ENCODE results near the gene AGMO. TPM values are rescaled to one million over a fixed set of nuclear protein-coding genes. Genes with fewer than 3 reads are reported as not detected.

The AGMO gene
- total and polyA plus RNA-seq, 2 of the 8 experiments (the other 6 are each of a cell fraction or from before 2014, with no cell fraction given): 0.22 to 0.45 TPM

GRCh38 chr7:15524077-15524476, 37.7 kb downstream of the AGMO start:
- CTCF ChIA-PET (ENCODE audit: partially characterized antibody): interaction anchor here (1.6 kb wide), 1 partner anchor 12 kb away, joined by 3 read pairs; no protein-coding TSS in a partner anchor
- 88% methylated on average over 1 of the region's 1 CpG; no CpG with 5 or more reads in 1 of the 2 experiments for WGBS, 2 experiments (ENCODE audit: extremely low coverage in 1 of 2, insufficient coverage in 1 of 2, insufficient read length in 1 of 2, insufficient replicate concordance in 2 of 2, low coverage in 1 of 2, low lambda C conversion rate in 2 of 2, missing lambda C conversion rate in 1 of 2)
- H3K79me1 ChIP-seq (ENCODE audit: low read depth, low read length): no peaks in the 10 kb centered on the region

More at GRCh38 chr7:15524077-15524476, 37.7 kb downstream of the AGMO start:
- Histone ChIP-seq H3K36me3 (ENCODE audit: control insufficient read depth in 2 of 4, insufficient read depth in 4 of 4, low read length in 3 of 4) (no peaks in the 10 kb centered on the region), H4K20me1 (replicated peaks in 1 of 2; ENCODE audit: control insufficient read depth in 1 of 2, insufficient read depth in 2 of 2, low read length in 2 of 2) (no peaks in the 10 kb centered on the region), H3K23me2 (ENCODE audit: low read depth, low read length) (no peaks in the 10 kb centered on the region), H4K8ac (ENCODE audit: extremely low read depth, insufficient read depth, low read length) (no peak overlapping the region), H3K27ac (ENCODE audit: low read depth, low read length) (no peak overlapping the region), H4K5ac (ENCODE audit: insufficient read length, low read depth, low read length) (no peak overlapping the region), H3K27me3 (replicated peaks in 1 of 4; ENCODE audit: control insufficient read depth in 3 of 4, extremely low read depth in 1 of 4, insufficient read depth in 3 of 4, low read length in 3 of 4) (no peaks in the 10 kb centered on the region), H2BK5ac (ENCODE audit: low read depth, low read length) (no peak overlapping the region), H2AK5ac (ENCODE audit: low read depth, low read length) (no peak overlapping the region), H3K79me2 (ENCODE audit: control insufficient read depth in 1 of 2, insufficient read depth in 2 of 2, low read length in 2 of 2) (no peaks in the 10 kb centered on the region), H2BK120ac (replicated peaks; ENCODE audit: low read depth, low read length) (no peak overlapping the region), H3K9ac (replicated peaks in 1 of 4; ENCODE audit: extremely low read depth in 1 of 4, low read depth in 3 of 4, low read length in 3 of 4) (no peak overlapping the region), H3K4me2 (ENCODE audit: insufficient read depth in 1 of 2, low read depth in 2 of 2, low read length in 2 of 2) (no peak overlapping the region), H2BK12ac (ENCODE audit: low read depth, low read length) (no peak overlapping the region), H2BK20ac (ENCODE audit: low read length) (no peak overlapping the region), H3K18ac (ENCODE audit: extremely low read depth, low read length) (no peak overlapping the region), H3K56ac (replicated peaks; ENCODE audit: insufficient read length, low read depth, low read length) (no peak overlapping the region), H2BK15ac (ENCODE audit: low read length) (no peak overlapping the region), H3K23ac (ENCODE audit: insufficient read length) (no peak overlapping the region), H3K14ac (ENCODE audit: insufficient read length) (no peak overlapping the region), H3K4ac (replicated peaks; ENCODE audit: insufficient read length, low read depth, low read length) (no peak overlapping the region), H4K91ac (replicated peaks; ENCODE audit: insufficient read length, low read length) (no peak overlapping the region), H3K4me1 (replicated peaks in 1 of 4; ENCODE audit: control insufficient read depth in 3 of 4, insufficient read depth in 4 of 4, low read length in 3 of 4) (no peaks in the 10 kb centered on the region), H3K4me3 (ENCODE audit: extremely low read depth in 1 of 4, insufficient read depth in 2 of 4, low read depth in 3 of 4, low read length in 4 of 4) (no peak overlapping the region), H3K9me3 (ENCODE audit: insufficient read depth in 2 of 2, low read depth in 1 of 2, low read length in 1 of 2) (no peaks in the 10 kb centered on the region), H2AFZ (ENCODE audit: low read length) (no peak overlapping the region)
- FAIRE-seq (no peak), DNase-seq (ENCODE audit: low read depth in 1 of 2, low spot score in 2 of 2) (no peak)
- no peak for TF ChIP-seq ATF3 (IDR thresholded peaks at IDR 0.05; ENCODE audit: insufficient read depth, low read depth, low read length)
- no peak for TF ChIP-seq SIX5 (IDR thresholded peaks at IDR 0.05; ENCODE audit: low read depth, low read length)
- no peak for TF ChIP-seq BACH1 (IDR thresholded peaks at IDR 0.05; ENCODE audit: low read length)
- no peak for TF ChIP-seq CBX8 (IDR thresholded peaks at IDR 0.05; ENCODE audit: borderline replicate concordance, low read depth, low read length)
- TF ChIP-seq POLR2AphosphoS5 (IDR thresholded peaks at IDR 0.05; ENCODE audit: low read depth, low read length): no peak
- POLR2A ChIA-PET (ENCODE audit: partially characterized antibody): no interaction called here
